Breast epithelium (tissue), 3 donors: ENCODE data around the gene NPY.

ENCODE experiments used
- POLR2A ChIP-seq: fragments of 450-650 bp; IDR thresholded peaks from one replicate; pipeline ENCODE4 v1.6.1; 2016; ENCODE audit warnings: antibody characterized with exemption, mild to moderate bottlenecking, moderate library complexity
- POLR2AphosphoS5 ChIP-seq, 3 donors: sonication (generic); formaldehyde crosslinking; IDR thresholded peaks; one replicate each; pipeline ENCODE4 v1.6.1; 2017; ENCODE audit warnings: antibody characterized with exemption in 3 of 3
- TF ChIP-seq, protein P1 (sequence below), 3 donors: fragments of 450-650 bp; IDR thresholded peaks; one replicate each; pipeline ENCODE4 v1.5.1; 2016 to 2017; ENCODE audit warnings: antibody characterized with exemption in 3 of 3, mild to moderate bottlenecking in 3 of 3, moderate library complexity in 3 of 3

DNA sequence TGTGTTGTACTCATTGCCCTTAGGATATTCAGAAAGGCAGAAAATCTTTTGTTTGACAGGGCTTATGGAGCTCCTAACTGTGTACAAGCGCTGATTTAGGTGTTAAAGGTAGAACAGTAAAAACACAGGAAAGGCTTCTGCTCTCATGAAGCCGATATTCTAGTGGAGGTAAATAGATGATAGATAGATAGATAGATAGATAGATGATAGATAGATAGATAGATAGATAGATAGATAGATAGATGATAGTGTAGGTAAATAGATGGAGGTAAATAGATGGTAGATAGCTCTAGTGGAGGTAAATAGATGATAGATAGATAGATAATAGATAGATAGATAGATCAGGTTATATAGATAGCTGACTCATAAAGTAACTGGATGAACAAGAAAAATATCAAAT is 39.4 kb upstream of the NPY start:
- TF ChIP-seq, protein P1, sequence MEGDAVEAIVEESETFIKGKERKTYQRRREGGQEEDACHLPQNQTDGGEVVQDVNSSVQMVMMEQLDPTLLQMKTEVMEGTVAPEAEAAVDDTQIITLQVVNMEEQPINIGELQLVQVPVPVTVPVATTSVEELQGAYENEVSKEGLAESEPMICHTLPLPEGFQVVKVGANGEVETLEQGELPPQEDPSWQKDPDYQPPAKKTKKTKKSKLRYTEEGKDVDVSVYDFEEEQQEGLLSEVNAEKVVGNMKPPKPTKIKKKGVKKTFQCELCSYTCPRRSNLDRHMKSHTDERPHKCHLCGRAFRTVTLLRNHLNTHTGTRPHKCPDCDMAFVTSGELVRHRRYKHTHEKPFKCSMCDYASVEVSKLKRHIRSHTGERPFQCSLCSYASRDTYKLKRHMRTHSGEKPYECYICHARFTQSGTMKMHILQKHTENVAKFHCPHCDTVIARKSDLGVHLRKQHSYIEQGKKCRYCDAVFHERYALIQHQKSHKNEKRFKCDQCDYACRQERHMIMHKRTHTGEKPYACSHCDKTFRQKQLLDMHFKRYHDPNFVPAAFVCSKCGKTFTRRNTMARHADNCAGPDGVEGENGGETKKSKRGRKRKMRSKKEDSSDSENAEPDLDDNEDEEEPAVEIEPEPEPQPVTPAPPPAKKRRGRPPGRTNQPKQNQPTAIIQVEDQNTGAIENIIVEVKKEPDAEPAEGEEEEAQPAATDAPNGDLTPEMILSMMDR (IDR thresholded peaks at IDR 0.05), result no peak
- TF ChIP-seq POLR2AphosphoS5 (IDR thresholded peaks at IDR 0.05), result no peak
- TF ChIP-seq POLR2A, result no peak
